Measurements from ENCODE around the gene CHST12.
"Not testable (repeated sequence)": the region's sequence is repeated elsewhere in the genome, so short reads cannot be mapped to it uniquely, and the experiment has no call there.

Gene CHST12

GRCh38 chr7:2466675-2467074 is 63.3 kb downstream of the CHST12 start:
- H4K12ac ChIP-seq (ENCODE audit: low read depth, low read length): no peak overlapping the region
- WGBS (ENCODE audit: extremely low coverage, insufficient coverage, insufficient read length): 100% methylated on average over 3 of the region's 10 CpGs
- peaks cover 5% of the 10 kb centered on the region for H3K79me1 ChIP-seq (ENCODE audit: low read length)

GRCh38 chr7:2468227-2468626 is 64.8 kb downstream of the CHST12 start:
- peaks cover 3% of the 10 kb centered on the region for H3K9me3 ChIP-seq (ENCODE audit: insufficient read depth, low read depth, low read length)
- no peaks in the 10 kb centered on the region for H3K36me3 ChIP-seq (ENCODE audit: control insufficient read depth in 1 of 2, insufficient read depth in 2 of 2, low read length in 2 of 2)
- no peak for DNase-seq
- H2BK120ac ChIP-seq (ENCODE audit: insufficient read depth, low read length, poor library complexity): peak overlapping the region; percentile 6
- no CpG with 5 or more reads among the region's 7 CpGs for WGBS (ENCODE audit: extremely low coverage, insufficient coverage, insufficient read length)
- peak overlapping the region; percentile 45 for H4K91ac ChIP-seq (ENCODE audit: low read depth, low read length)
- no peaks in the 10 kb centered on the region for H3K79me2 ChIP-seq (ENCODE audit: control insufficient read depth, insufficient read depth, low read length, poor library complexity)
- no peak overlapping the region for H3K18ac ChIP-seq (ENCODE audit: low read length)
- H4K8ac ChIP-seq (ENCODE audit: low read depth, low read length): no peak overlapping the region
- peak overlapping the region; percentile 51 for H3K4me3 ChIP-seq (ENCODE audit: low read depth, low read length)
- no peak overlapping the region for H3K9ac ChIP-seq (ENCODE audit: low read length)
- no peak overlapping the region for H3K14ac ChIP-seq (ENCODE audit: low read length)
- peaks cover 5% of the 10 kb centered on the region for H3K79me1 ChIP-seq (ENCODE audit: low read length)
- H3K27ac ChIP-seq (ENCODE audit: low read depth, low read length): no peak overlapping the region
- no peak overlapping the region for H4K12ac ChIP-seq (ENCODE audit: low read depth, low read length)
- H3K23ac ChIP-seq (ENCODE audit: low read length): no peak overlapping the region
- no peaks in the 10 kb centered on the region for H3K27me3 ChIP-seq (ENCODE audit: insufficient read depth, low read length)
- H2BK5ac ChIP-seq (ENCODE audit: low read depth, low read length, poor library complexity): no peak overlapping the region
- H2BK12ac ChIP-seq (ENCODE audit: low read length): no peak overlapping the region
- H3K4me2 ChIP-seq (ENCODE audit: low read length): no peak overlapping the region
- H3K4me1 ChIP-seq (ENCODE audit: control insufficient read depth in 1 of 2, insufficient read depth in 2 of 2, low read length in 2 of 2): peaks cover 8 to 11% of the 10 kb centered on the region in 2 experiments
- no peak overlapping the region for H2AFZ ChIP-seq (ENCODE audit: insufficient read depth, low read length, poor library complexity)
- H3K4ac ChIP-seq (ENCODE audit: low read depth, low read length): no peak overlapping the region
- no peak overlapping the region for H2AK5ac ChIP-seq (ENCODE audit: low read length)

More at GRCh38 chr7:2466675-2467074, 63.3 kb downstream of the CHST12 start:
- H4K91ac ChIP-seq (ENCODE audit: low read depth, low read length): no peak overlapping the region
- H4K8ac ChIP-seq (ENCODE audit: low read depth, low read length): no peak overlapping the region
- H3K4me2 ChIP-seq (ENCODE audit: low read length): no peak overlapping the region
- DNase-seq: no peak
- H3K9me3 ChIP-seq (ENCODE audit: insufficient read depth, low read depth, low read length): peaks cover 3% of the 10 kb centered on the region
- no peak overlapping the region for H2AFZ ChIP-seq (ENCODE audit: insufficient read depth, low read length, poor library complexity)
- no peak overlapping the region for H3K23ac ChIP-seq (ENCODE audit: low read length)
- no peak overlapping the region for H3K18ac ChIP-seq (ENCODE audit: low read length)
- H3K27ac ChIP-seq (ENCODE audit: low read depth, low read length): no peak overlapping the region
- H3K4ac ChIP-seq (ENCODE audit: low read depth, low read length): no peak overlapping the region
- no peaks in the 10 kb centered on the region for H3K27me3 ChIP-seq (ENCODE audit: insufficient read depth, low read length)
- no peak overlapping the region for H2BK5ac ChIP-seq (ENCODE audit: low read depth, low read length, poor library complexity)
- no peak overlapping the region for H3K4me3 ChIP-seq (ENCODE audit: low read depth, low read length)
- no peaks in the 10 kb centered on the region for H3K79me2 ChIP-seq (ENCODE audit: control insufficient read depth, insufficient read depth, low read length, poor library complexity)
- no peak overlapping the region for H2AK5ac ChIP-seq (ENCODE audit: low read length)
- no peak overlapping the region for H3K9ac ChIP-seq (ENCODE audit: low read length)
- H3K36me3 ChIP-seq (ENCODE audit: control insufficient read depth in 1 of 2, insufficient read depth in 2 of 2, low read length in 2 of 2): no peaks in the 10 kb centered on the region
- H3K4me1 ChIP-seq (ENCODE audit: control insufficient read depth in 1 of 2, insufficient read depth in 2 of 2, low read length in 2 of 2): peaks cover 8 to 11% of the 10 kb centered on the region in 2 experiments
- H2BK12ac ChIP-seq (ENCODE audit: low read length): no peak overlapping the region
- H2BK120ac ChIP-seq (ENCODE audit: insufficient read depth, low read length, poor library complexity): no peak overlapping the region
- no peak overlapping the region for H3K14ac ChIP-seq (ENCODE audit: low read length)

DNA sequence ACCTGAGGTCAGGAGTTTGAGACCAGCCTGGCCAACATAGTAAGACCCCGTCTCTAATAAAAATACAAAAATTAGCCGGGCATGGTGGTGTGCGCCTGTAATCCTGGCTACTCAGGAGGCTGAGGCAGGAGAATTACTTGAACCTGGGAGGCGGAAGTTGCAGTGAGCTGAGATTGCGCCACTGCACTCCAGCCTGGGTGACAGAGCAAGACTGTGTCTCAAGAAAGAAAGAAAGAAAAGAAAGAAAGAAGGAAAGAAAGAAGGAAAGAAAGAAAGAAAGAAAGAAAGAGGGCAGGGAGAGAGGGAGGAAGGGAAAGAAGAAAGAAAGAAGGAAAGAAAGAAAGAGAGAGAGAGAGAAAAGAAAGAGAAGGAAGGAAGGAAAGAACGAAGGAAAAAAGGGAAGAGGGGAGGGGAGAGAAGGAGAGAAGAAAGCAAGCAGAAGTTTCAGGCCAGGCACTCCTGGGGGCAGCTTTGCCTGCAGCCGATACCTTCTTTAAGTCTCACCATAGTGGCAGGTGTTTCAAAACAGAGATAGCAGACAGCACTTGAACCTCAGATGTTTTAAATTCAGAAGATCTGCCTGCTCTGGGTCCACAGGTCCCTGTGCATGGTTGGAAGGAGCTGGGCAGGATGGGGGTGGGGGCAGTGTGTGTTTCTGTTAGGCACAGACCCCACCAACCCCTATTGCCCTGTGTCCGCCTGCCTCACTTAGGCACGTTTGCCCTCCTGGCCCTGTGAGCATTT is 66.2 kb downstream of the CHST12 start:
- H4K91ac ChIP-seq (ENCODE audit: low read depth, low read length); H3K9ac ChIP-seq (ENCODE audit: low read length); H3K18ac ChIP-seq (ENCODE audit: low read length); H3K36me3 ChIP-seq (ENCODE audit: control insufficient read depth in 1 of 2, insufficient read depth in 2 of 2, low read length in 2 of 2); H2BK5ac ChIP-seq (ENCODE audit: low read depth, low read length, poor library complexity); H3K4ac ChIP-seq (ENCODE audit: low read depth, low read length); H3K9me3 ChIP-seq (ENCODE audit: insufficient read depth, low read depth, low read length); H2AK5ac ChIP-seq (ENCODE audit: low read length); H3K27ac ChIP-seq (ENCODE audit: low read depth, low read length); H3K79me2 ChIP-seq (ENCODE audit: control insufficient read depth, insufficient read depth, low read length, poor library complexity); H4K8ac ChIP-seq (ENCODE audit: low read depth, low read length); H2BK12ac ChIP-seq (ENCODE audit: low read length); H3K23ac ChIP-seq (ENCODE audit: low read length); H3K79me1 ChIP-seq (ENCODE audit: low read length); H3K4me3 ChIP-seq (ENCODE audit: low read depth, low read length); H4K12ac ChIP-seq (ENCODE audit: low read depth, low read length); H3K4me2 ChIP-seq (ENCODE audit: low read length); H3K27me3 ChIP-seq (ENCODE audit: insufficient read depth, low read length); H2AFZ ChIP-seq (ENCODE audit: insufficient read depth, low read length, poor library complexity): not testable (repeated sequence)
- peak overlapping the region; percentile 11 for H3K14ac ChIP-seq (ENCODE audit: low read length)
- WGBS (ENCODE audit: extremely low coverage, insufficient coverage, insufficient read length): no CpG with 5 or more reads among the region's 9 CpGs
- peaks cover 8 to 11% of the 10 kb centered on the region in 2 experiments for H3K4me1 ChIP-seq (ENCODE audit: control insufficient read depth in 1 of 2, insufficient read depth in 2 of 2, low read length in 2 of 2)
- peak overlapping the region; percentile 4 for H2BK120ac ChIP-seq (ENCODE audit: insufficient read depth, low read length, poor library complexity)
- DNase-seq: peak in 1 of 2 donors; percentile 47

DNA sequence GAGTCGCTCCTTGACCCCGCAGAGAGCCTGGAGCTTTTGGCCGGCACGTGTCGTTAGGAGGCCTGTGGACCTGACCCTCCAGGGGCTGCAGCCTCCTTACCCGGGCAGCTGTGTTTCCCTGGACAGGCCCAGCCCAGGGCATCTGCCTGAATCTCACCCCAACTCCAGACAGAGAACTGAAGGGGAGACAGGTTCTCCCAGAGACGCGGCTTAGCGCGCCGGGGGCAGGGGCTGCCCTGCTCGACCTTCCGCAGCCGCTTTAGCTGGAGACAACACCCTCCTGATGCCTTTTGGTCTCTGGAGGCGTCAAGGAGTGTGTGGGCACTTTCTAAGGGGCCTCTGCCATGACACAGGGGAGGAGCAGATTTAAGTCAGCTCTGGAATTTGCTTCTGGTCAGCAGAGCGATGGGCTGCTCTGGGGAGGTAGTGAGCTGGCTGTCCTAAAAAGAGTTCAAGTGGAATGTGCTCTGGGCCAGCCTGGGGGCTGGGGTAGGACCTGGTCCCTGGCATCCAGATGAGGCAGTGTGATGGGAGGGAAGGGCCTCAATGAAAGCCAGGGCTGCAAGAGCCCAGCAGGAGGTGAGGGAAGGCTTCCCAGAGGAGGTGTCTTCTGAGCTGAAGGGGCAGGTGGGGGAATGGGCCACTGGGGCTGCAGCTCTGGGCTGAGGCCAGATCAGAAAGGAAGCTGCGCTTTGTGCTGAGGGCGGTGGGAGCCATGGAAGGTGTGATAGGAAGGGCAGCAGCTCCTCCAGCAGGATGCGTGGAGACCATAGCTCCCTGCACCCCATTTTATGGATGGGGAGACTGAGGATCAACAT is 67.0 kb downstream of the CHST12 start:
- Histone ChIP-seq H4K8ac (ENCODE audit: low read depth, low read length) (no peak overlapping the region), H3K4me2 (ENCODE audit: low read length) (no peak overlapping the region), H3K9me3 (ENCODE audit: insufficient read depth, low read depth, low read length) (peaks cover 3% of the 10 kb centered on the region), H3K18ac (ENCODE audit: low read length) (no peak overlapping the region), H3K14ac (ENCODE audit: low read length) (peak overlapping the region; percentile 11), H3K79me1 (ENCODE audit: low read length) (peaks cover 5% of the 10 kb centered on the region), H4K91ac (ENCODE audit: low read depth, low read length) (peak overlapping the region; percentile 5), H3K79me2 (ENCODE audit: control insufficient read depth, insufficient read depth, low read length, poor library complexity) (no peaks in the 10 kb centered on the region), H3K23ac (ENCODE audit: low read length) (no peak overlapping the region), H2AK5ac (ENCODE audit: low read length) (no peak overlapping the region), H4K12ac (ENCODE audit: low read depth, low read length) (no peak overlapping the region), H3K36me3 (ENCODE audit: control insufficient read depth in 1 of 2, insufficient read depth in 2 of 2, low read length in 2 of 2) (no peaks in the 10 kb centered on the region), H3K27ac (ENCODE audit: low read depth, low read length) (no peak overlapping the region), H3K9ac (ENCODE audit: low read length) (no peak overlapping the region), H2BK120ac (ENCODE audit: insufficient read depth, low read length, poor library complexity) (peak overlapping the region; percentile 4), H3K4me3 (ENCODE audit: low read depth, low read length) (no peak overlapping the region), H2BK5ac (ENCODE audit: low read depth, low read length, poor library complexity) (no peak overlapping the region), H2AFZ (ENCODE audit: insufficient read depth, low read length, poor library complexity) (no peak overlapping the region), H3K4me1 (ENCODE audit: control insufficient read depth in 1 of 2, insufficient read depth in 2 of 2, low read length in 2 of 2) (peaks cover 8 to 11% of the 10 kb centered on the region in 2 experiments), H2BK12ac (ENCODE audit: low read length) (no peak overlapping the region), H3K27me3 (ENCODE audit: insufficient read depth, low read length) (no peaks in the 10 kb centered on the region), H3K4ac (ENCODE audit: low read depth, low read length) (no peak overlapping the region)
- WGBS (ENCODE audit: extremely low coverage, insufficient coverage, insufficient read length): no CpG with 5 or more reads among the region's 19 CpGs
- DNase-seq: peak in 1 of 2 donors; percentile 59

All from trophoblast cell (in vitro differentiated cells and primary cell).